GM23338 (cell line): ENCODE measurements around the gene GRAMD1C. TPM values are rescaled to one million over a fixed set of nuclear protein-coding genes. Genes with fewer than 3 reads are reported as not detected.

Source experiments
- ATAC-seq: fragments of 200-7000 bp; cut with Tn5 transposase; 3 replicates; pipeline ENCODE4 v1.9.1; 2020
- DNase-seq: peaks from one replicate; pipeline ENCODE4 v3.0.0-alpha.2; 2015; ENCODE audit warnings: low spot score
- H2AFZ ChIP-seq: fragments of 200-600 bp; sonication (generic); 2 replicates; pipeline ENCODE4 v1.8.0; 2016; ENCODE audit warnings: antibody characterized with exemption, mild to moderate bottlenecking, moderate library complexity
- H3F3A ChIP-seq: fragments of 200-600 bp; sonication (generic); replicated peaks from 2 replicates; pipeline ENCODE4 v1.8.0; 2017; ENCODE audit warnings: antibody characterized with exemption, mixed run types, low read depth
- H3K27ac ChIP-seq: fragments of 200-600 bp; sonication (generic); 2 replicates; pipeline ENCODE4 v1.6.1; 2016; ENCODE audit warnings: low read depth
- H3K27me3 ChIP-seq: fragments of 200-600 bp; sonication (generic); 2 replicates; pipeline ENCODE4 v1.8.0; 2016; ENCODE audit warnings: mild to moderate bottlenecking, mixed run types, moderate library complexity; ENCODE audit not compliant: insufficient read depth
- H3K36me3 ChIP-seq: fragments of 200-600 bp; sonication (generic); 2 replicates; pipeline ENCODE4 v1.8.0; 2016; ENCODE audit warnings: mild to moderate bottlenecking; ENCODE audit not compliant: insufficient read depth
- H3K4me1 ChIP-seq: fragments of 200-600 bp; sonication (generic); 2 replicates; pipeline ENCODE4 v1.8.0; 2016; ENCODE audit warnings: mild to moderate bottlenecking, moderate library complexity; ENCODE audit not compliant: insufficient read depth
- H3K4me2 ChIP-seq: fragments of 200-600 bp; sonication (generic); 2 replicates; pipeline ENCODE4 v1.7.1; 2017; ENCODE audit warnings: mixed run types
- H3K4me3 ChIP-seq: fragments of 200-600 bp; sonication (generic); 2 replicates; pipeline ENCODE4 v1.6.1; 2016; ENCODE audit warnings: mixed run types
- H3K79me2 ChIP-seq: fragments of 200-600 bp; sonication (generic); replicated peaks from 2 replicates; pipeline ENCODE4 v1.8.0; 2017; ENCODE audit warnings: mild to moderate bottlenecking; ENCODE audit not compliant: insufficient read depth
- H3K9me2 ChIP-seq: fragments of 200-600 bp; sonication (generic); 2 replicates; pipeline ENCODE4 v1.8.0; 2017; ENCODE audit not compliant: insufficient read depth
- H4K20me1 ChIP-seq: fragments of 200-600 bp; sonication (generic); replicated peaks from 2 replicates; pipeline ENCODE4 v1.8.0; 2017; ENCODE audit warnings: mild to moderate bottlenecking; ENCODE audit not compliant: insufficient read depth
- H3K27ac Mint-ChIP-seq: 2 replicates; pipeline ENCODE4 v1.8.0; 2020; ENCODE audit warnings: inconsistent platforms, mild to moderate bottlenecking, moderate library complexity, mixed read lengths
- H3K27me3 Mint-ChIP-seq: 3 replicates; pipeline ENCODE4 v1.8.0; 2022; ENCODE audit warnings: low read depth, mild to moderate bottlenecking, moderate library complexity, mixed read lengths, inconsistent platforms; ENCODE audit not compliant: insufficient read depth, poor library complexity
- H3K36me3 Mint-ChIP-seq: 3 replicates; pipeline ENCODE4 v1.8.0; 2021; ENCODE audit warnings: low read depth, mild to moderate bottlenecking, inconsistent platforms, moderate library complexity, mixed read lengths
- H3K4me1 Mint-ChIP-seq: 3 replicates; pipeline ENCODE4 v1.8.0; 2020; ENCODE audit warnings: mild to moderate bottlenecking, inconsistent platforms, mixed read lengths
- H3K4me3 Mint-ChIP-seq: 3 replicates; pipeline ENCODE4 v1.8.0; 2021; ENCODE audit warnings: moderate library complexity, mild to moderate bottlenecking, inconsistent platforms, mixed read lengths
- H3K9me3 Mint-ChIP-seq: 3 replicates; pipeline ENCODE4 v1.8.0; 2020; ENCODE audit warnings: moderate library complexity, mild to moderate bottlenecking, inconsistent platforms, mixed read lengths
- ETS1 ChIP-seq: IDR thresholded peaks from 2 replicates; pipeline ENCODE4 v1.6.1; 2016; ENCODE audit warnings: antibody characterized with exemption
- REST ChIP-seq: IDR thresholded peaks from one replicate; pipeline ENCODE4 v1.6.1; 2018; ENCODE audit warnings: antibody characterized with exemption; ENCODE audit not compliant: unreplicated experiment
- ZNF462 ChIP-seq: fragments of 250-450 bp; sonication (Bioruptor Pico); IDR thresholded peaks from 2 replicates; pipeline ENCODE4 v1.5.0; 2020; ENCODE audit warnings: mild to moderate bottlenecking, moderate library complexity
- polyA plus RNA-seq: library from polyadenylated mRNA; unstranded; fragments of >200 nt; fragmentation: Nextera tagmentation; extraction: Ambion mirVana; gene quantifications from 2 replicates; pipeline ENCODE4 v1.2.1, GENCODE V29; 2016
- total RNA-seq: library from RNA; depleted of rRNA; stranded (reverse); fragments of >200 nt; shearing (Covaris generic); gene quantifications from 2 replicates; pipeline ENCODE4 v1.2.3, GENCODE V29; 2014

Gene GRAMD1C
- total and polyA plus RNA-seq, 2 experiments from 2014 or later = 3.3 to 3.6 TPM

GRCh38 chr3:113795693-113796092 is 42.9 kb upstream of the GRAMD1C start:
- Mint-ChIP-seq H3K27me3 (no peaks in the 10 kb centered on the region), H3K36me3 (peaks cover 23% of the 10 kb centered on the region), H3K4me1 (no peaks in the 10 kb centered on the region), H3K4me3 (no peak overlapping the region), H3K27ac (no peak overlapping the region), H3K9me3 (no peaks in the 10 kb centered on the region)
- TF ChIP-seq ETS1 = no peak
- TF ChIP-seq ZNF462 (CRISPR knock-in tag) = no peak
- no peak for TF ChIP-seq REST
- H3K27ac ChIP-seq = no peak overlapping the region
- DNase-seq (no peak), ATAC-seq (no peak)
- no peaks in the 10 kb centered on the region for H3K9me2 ChIP-seq
- H3K4me2 ChIP-seq = no peak overlapping the region
- H4K20me1 ChIP-seq = no peaks in the 10 kb centered on the region
- no peak overlapping the region for H3K4me3 ChIP-seq
- H2AFZ ChIP-seq = no peak overlapping the region
- H3F3A ChIP-seq = no peaks in the 10 kb centered on the region
- H3K4me1 ChIP-seq = no peaks in the 10 kb centered on the region
- peaks cover 8% of the 10 kb centered on the region; the same call in 1 of the 2 replicates for H3K36me3 ChIP-seq
- no peaks in the 10 kb centered on the region for H3K27me3 ChIP-seq
- H3K79me2 ChIP-seq = no peaks in the 10 kb centered on the region
